Stimulated activated CD8-positive, alpha-beta memory T cell treated with anti-CD3 and anti-CD28 coated beads, Interleukin-2, amount 100 ng/mL, for 48 hours (primary cell): ENCODE measurements around the gene TPPP3.

ENCODE experiments used
- DNase-seq, 2 donors: peaks; one replicate each; pipeline ENCODE4 v3.0.0-alpha.2; 2020; ENCODE audit warnings: low read depth in 2 of 2

The TPPP3 gene

GRCh38 chr16:67342616-67343015 lies 50.7 kb downstream of the TPPP3 start:
- no peak for DNase-seq

- no peak for DNase-seq
These were observed 52.0 kb downstream of the TPPP3 start for GRCh38 chr16:67341250-67341649.
